ENCODE data around the gene ZBTB7A.

Gene ZBTB7A

DNA sequence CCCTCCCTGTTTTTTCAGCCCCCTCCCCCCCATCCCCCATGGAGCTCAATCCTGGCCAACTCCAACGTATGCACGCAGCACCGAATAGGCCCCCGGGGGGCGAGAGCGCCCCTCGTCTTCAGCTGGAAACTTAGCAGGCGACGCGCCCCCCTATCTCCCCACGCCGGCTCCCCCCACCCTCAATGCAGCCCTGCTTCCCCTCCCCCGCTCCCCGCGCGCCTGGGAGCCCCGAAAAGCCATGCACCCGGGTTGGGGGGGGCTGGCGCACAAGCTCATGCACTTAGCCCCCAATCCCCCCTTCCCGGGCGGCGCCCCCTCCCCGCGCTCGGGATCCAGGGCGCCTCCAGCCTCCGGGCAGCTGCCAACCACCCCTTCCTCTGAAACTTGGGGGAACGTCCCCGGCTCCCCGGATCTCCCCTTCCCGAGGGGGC, 508 bp downstream of the ZBTB7A start:
- DNase-seq, result no peak

DNA sequence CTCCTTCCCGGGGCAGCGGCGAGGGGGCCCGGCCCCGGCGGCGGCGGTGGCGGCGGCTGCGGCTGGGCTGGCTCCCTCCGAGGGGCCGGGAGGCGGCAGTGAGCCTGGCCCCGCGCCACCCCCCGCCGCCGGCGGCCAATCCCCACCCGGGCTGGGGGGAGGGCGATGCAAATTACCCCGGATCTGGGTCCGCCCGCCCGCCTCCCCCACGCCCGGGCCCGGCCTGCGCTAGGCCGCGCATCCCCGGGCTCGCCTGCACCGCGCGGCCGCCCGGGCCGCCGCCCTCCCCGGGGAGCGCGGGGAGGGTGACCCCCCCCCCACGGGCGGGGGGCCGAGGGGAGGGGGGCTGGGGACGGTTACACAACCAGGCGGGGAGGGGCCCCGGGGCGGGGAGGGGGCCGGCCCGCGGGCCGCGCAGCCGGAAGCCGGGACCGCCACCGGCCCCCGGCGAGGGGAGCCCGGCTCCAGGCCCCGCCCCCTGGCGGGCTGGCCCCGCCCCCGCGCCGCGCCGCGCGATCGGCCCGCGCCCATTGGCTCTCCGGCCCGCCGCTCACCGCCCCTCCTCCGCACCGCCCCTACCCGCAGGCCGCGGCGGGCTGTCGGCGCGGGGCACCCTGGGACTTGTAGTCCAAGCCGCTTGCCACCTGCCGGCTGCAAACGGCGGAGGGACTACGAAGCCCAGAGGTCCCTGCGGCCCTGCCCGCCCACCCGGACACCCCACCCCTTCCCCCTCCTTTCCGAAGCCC, 1.1 kb downstream of the ZBTB7A start:
- DNase-seq, result peak; percentile 95

DNA sequence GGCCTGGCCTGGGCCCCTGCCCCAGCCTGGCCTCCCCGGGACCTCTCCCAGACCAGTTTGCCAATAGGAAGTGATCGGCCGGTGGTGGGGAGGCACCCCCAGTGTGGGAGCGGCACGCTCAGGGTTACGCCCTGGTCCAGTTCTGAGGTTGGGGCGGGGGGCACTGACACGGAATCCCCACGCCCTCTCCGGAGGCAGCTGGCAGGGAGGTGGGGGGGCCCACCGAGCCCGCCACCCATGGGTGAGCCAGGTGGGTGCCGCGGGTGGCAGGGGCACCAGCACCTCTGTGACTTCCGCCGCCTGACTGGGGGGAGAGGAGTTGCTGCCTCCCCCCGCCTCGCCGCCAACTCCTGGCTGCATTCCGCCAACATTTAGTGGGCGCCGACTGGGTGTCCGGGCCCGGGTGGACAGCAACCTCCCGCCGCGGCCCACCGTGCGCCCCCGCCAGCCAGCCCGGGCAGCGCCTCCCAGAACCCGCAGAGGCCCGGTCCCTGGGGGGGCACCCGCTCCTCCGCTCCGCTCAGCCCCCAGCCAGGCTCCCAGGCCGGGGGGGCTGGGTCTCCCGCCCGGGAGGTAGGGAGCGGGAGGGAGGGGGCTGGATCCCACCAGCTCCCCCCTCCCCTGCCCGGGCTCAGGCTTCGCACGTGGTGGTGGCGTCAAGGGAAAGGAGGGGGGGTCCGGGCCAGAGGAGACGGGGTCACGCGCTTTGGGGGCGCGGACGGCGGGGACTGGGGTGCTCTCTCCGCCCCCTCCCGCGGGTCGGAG, 2.0 kb downstream of the ZBTB7A start:
- no peak for DNase-seq

DNA sequence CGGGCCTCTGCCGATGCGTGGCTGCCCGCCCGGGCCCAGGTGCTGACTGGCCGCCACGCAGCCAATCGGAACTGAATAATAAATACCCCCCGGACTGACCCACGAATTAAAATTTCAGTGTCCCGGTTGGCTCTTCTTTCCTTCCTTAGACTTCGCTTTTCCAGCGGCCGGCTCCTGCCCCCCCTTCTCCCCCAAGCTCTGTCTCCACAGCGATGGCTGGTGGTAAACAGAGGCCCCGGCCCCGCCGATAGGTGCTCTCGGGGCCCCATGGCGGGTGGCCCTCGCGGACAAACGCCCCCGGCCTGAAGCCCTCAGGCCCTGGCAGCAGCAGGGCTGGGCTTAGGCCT, 2.6 kb downstream of the ZBTB7A start:
- no peak for DNase-seq

DNA sequence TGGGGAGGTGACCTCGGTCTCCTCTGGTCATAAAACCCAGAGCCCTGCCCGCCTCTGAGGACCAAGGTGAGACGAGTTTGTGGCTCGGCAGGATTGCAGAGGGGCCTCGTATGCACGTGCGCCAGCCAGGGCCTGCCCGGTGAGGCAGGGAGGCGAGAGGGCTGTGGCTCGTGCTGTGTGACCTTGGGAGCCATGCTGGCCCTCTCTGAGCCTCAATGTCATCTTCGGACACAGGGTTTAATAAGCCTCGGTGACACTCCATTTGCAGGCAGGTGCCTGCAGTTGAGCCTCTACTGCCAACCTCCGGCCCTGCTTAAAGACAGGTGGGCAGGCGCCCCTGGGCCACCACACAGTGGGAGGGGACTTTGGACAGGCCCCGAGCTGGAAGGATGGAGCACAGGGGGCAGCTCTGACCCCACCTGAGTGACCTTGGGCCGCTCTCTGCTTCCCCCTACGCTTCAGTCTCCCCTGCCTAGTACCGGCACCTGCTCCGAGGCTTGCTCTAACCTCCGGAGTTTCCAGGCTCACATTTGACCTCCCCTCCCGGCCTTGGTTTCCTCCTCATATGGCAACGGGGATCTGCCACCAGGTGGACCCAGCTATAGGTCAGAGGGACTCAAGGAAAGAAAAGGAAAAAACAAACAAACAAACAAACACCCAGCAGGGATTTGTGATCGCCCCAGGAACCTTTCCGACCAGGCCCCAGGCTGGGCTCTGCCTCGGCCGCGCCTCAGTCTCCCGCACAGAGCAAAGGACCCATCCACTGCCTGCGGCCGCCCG, 3.1 kb downstream of the ZBTB7A start:
- DNase-seq, result no peak

DNA sequence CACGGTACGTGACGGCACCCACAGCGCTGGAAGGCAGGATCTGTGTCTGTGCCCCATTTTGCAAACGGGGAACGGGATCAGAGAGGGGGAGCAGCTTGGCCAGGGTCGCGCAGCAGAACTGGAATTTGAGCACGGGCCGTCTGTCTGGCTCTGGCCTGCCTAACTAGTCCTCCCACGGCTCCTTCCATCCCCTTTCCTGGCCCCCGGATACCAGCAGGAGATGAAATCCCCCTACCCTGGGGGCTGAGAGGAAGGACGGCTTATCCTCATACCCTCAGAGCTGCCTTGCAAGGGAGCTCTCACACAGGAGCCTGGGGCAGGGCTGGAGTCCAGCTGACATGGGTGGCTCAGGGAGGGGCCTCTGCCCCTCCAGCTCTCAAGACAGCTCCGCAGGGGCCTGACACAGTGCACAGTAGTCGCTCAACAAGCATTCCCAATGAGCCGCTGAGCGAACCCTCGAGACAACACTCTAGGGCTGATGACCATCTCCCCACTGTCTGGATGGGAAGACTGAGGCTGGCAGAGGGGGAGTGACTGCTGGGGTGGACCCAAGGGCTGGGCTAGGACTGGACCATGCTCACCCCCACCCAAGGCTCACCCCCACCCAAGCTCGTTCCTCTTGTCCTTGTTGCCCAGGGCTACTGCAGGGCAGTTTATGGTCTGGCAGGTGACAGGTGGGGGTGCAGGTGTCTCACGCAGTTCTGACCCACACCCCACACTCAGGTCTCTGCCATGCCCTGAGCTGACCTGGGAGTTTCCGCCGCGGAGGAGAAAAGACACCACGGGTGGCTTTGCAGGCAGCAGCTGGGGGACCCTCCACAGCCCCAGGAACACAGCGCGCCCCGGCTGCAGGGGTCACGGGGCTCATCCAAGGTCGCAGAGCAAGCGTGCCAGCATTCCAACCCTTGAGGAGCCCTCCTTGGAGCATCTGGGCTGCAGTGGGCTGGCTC, 4.0 kb downstream of the ZBTB7A start:
- no peak for DNase-seq

DNA sequence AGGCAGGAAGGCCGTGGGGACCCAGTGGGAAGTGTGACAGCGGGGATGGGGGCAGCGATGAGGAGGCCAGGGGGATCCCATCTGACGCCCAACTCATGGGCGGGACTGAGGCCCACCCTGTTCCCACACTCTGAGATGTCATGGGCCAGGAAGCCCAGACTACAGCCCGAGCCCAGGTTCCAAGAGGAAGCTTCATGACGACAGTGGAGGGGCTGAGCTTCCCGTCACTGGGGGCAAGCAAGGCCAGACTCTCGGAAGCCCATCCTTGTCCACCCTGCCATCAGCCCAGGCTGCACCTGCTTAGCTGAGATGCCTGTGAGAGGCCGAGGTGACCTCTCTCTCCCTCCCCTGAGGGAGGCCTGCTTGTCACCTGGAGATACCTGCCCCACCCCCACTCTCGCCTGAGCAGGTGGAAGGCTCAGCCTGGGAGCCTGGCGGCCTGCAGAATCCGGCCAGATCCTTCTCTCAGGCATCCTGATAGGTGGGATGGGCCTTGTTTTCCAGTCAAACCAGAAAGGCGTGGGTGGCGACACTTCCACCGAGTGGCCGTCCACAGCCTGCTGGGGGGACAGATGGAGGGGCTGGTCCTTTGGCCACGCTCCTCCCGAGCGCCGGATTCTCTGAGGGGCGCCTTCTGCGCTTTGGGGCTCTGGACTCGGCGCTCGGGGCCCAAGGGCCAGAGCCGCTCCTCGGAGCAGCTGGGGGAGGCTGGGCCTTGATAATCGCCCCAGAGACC, 4.8 kb downstream of the ZBTB7A start:
- no peak for DNase-seq

DNA sequence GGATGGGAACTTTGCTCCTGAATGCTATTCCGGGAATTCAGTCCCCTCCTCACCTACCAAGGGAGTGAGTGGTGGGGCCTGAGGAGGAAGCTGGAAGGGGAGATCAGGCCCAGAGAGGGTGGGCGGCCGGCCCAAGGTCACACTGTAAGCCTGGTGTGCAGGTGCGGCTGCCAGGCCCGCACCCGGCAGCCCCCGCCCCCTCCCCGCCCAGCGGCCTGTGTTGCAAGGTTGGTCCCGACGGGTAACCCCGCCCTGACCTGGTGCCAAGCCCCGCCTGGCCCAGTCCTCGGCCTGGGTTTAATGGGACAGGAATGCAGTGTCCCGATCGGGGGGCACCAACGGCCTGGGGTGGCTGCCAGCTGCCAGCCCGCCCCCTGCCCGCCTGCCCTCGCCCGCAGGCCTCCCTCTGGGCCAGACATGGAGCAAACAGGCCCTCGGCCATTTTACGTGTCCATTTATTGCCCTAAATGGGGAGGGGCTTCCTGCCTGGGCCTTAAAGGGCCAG, 5.5 kb downstream of the ZBTB7A start:
- DNase-seq, result no peak

DNA sequence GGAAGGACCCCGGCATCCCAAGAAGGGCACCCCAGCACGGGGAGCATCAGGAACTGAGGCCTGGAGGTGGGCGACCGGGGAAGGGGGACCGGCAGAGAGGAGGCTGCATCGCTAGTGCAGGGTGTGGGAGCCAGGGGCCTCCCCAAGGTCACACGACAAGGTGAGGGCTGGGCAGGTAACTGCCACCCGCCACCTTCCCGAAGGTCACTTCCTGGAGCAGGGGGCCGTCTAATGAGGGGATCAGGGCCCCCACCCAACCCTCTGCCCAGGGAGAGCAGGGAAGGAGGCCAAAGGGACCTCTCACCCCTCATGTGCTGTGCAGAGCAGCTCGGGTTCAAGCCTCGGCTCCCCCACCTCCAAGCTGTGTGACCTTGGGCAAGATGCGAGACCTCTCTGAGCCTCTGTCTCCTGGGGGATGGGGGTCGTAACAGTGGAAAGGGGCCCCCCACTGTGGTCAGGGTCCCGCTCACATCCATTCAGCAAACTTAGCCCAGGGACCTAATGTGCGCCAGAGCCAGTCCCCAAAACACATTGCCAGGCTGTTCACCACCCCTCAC, 6.0 kb downstream of the ZBTB7A start:
- DNase-seq, result no peak

DNA sequence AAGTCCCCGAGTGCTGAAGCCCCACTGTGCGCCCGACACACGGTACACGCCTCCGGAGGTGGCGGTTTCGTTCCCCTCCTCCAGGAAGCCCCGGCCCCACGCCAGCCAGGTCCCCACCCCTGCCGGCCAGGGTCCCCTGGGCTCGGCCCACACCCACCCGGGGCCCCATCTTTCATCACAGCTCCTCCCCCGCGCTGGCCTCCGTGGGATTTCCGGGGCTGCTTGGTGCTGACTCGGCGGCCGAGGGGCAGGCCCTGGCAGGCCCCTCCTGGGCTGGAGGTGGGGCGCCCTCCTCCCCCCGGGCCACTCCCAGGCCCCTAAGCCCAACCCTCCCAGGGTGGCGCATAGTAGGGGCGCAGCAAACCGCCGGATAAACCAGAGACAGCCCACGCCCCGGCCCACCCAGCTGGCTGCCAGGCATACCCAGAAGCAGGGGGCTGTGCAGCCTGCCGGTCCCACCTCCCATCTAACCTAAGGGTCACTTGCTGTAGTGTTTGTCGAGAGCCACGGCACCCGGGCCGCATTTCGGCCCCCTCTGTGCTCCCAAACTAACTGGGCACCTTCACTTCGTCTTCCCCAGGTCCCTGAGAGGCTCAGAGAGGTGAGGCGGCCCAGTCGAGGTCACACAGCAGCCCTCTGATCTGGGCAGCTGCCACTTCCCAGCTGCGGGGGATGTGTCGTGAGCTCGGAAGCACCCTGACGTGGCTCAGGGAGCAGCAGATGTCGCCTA, 6.6 kb downstream of the ZBTB7A start:
- DNase-seq, result no peak

DNA sequence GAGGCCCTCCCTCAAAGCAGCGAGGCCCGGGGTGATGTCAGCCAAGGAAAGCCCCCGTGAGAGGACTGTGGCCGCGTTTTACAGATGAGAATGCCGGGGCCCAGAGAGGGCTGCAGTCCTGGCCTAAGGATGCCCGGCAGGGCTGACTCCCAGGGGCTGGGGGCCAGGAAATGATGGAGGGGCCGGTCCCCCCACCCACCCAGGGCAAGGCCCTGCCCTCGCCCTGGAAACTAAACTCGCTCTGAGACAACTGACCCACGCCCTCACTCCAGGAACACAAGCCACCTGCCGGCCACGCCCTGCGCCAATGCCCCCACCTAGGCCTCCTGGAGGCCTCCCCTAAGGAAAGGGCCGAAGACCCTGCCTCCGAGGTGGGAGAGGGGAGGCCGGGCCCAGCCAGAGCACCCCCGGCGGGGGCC, 7.2 kb downstream of the ZBTB7A start:
- no peak for DNase-seq

DNA sequence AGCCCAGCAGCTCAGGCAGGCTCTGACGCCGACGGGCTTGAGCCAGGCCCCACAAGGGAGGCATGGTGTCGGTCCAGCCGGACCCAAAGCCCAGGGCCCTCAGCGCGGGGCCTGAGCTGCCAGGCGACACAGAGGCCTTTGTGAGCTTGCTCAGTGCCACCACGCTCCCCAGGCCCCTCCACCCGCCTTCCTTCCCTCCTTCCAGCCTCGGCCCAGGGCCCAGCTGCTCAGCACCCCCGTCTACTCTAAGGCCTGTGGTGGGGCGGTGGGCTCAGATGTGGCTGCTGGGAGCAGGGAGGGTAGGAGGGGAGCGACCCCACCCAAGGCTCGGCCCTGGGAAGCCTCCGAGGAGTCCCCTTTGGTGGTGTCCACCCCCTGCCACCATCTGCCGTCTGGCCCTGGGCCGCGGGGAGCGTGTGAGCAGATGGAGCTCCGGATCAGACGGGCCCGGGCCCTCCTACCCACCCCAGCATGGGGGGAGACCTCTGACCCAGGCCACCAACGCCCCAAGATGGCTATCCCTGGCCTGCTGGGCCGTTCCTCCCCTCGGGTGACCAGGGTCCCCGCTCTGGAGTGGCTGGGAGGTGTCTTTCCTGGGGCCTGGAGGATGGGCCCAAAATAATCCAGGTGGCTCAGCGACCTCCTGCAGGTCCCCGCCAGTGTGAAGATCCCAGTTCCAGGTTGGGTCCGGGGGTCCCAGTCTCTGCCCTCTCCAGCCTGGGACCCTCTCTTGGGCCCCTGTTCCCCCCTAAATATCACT, 7.8 kb downstream of the ZBTB7A start:
- no peak for DNase-seq

DNA sequence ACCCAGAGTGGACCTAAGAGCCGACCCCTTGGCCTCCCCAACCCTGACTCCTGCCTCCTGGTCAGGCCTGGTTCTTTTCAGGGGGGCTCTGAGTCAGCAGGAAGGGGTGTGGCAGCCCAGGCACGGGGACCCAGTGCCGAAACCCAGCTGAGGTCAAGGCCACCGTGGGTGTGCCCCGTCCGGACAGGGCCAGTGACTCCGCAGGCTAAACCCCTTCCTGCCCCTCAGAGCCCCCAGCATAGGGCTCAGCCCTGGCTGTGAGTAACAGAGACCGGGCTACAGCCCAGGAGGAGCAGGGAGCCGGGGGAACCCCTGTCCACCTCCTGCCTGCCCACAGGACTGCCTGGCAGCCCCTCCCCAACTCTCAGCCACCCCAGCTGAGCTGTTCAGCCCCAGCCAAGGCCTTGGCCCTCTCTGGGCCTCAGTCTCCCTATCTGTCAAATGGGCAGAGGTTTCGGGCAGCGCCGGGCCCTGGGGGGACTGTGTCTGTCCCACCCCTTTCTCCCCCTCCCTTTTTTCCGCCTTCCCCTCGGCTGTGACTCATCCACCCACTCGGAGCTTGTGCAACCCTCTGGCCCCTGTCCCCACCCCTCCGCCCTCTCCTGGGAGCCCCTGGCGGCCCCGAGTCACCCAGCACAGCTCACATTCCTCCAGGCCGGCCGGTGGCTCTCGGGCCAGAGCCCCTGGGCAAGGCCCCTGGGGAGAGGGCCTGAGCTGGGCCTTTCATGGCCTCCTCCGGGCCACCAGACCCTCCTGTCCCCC, 8.6 kb downstream of the ZBTB7A start:
- DNase-seq, result no peak

DNA sequence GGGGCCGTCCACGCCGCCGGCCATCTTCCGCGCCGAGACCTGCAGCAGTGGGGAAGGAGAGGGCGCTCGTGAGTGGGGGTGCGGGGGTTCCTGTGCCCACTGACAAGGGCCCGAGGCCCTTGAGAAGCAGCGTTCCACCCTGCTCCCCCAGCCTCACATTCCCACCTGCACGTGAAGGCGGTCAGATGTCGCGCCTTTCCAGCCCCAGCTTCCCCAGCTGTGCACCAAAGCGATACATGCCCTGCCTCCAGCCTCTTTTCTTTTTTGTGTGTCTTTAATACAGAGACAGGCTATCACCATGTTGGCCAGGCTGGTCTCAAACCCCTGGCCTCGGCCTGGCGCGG, 11.5 kb downstream of the ZBTB7A start:
- no peak for DNase-seq

DNA sequence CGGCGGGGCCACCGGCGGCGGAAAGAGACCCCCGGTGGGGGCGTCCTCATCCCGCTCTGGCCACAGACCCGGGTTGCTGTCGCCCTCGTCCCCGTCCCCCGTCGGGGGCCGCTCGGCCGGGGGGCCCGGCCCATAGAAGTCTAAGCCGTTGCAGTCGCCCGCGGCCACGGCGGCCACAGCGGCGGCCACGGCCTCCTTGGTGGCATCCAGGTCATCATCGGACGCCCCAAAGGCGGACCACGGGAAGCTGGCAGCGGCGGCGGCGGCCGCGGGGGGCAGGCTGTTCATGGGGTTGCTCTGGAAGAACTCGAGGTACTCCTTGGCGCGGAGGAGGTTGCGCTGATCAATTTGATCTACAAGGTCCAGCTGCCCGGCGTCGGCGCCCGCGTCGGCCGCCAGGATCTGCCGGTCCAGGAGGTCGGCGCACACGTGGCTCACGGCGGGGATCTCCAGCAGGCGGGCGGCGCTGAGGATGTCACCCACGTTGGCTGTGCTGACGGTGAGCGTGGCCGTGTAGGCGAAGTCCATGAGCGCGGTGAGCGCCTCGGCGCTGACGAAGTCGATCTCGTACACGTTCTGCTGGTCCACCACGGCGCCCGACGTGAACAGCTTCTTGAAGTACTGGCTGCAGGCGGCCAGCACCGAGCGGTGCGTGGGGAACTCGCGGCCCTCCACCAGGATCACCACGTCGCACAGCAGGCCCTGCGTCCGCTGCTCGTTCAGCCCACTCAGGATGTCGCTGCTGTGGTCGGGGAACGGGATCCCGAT, 12.1 kb downstream of the ZBTB7A start:
- no peak for DNase-seq

DNA sequence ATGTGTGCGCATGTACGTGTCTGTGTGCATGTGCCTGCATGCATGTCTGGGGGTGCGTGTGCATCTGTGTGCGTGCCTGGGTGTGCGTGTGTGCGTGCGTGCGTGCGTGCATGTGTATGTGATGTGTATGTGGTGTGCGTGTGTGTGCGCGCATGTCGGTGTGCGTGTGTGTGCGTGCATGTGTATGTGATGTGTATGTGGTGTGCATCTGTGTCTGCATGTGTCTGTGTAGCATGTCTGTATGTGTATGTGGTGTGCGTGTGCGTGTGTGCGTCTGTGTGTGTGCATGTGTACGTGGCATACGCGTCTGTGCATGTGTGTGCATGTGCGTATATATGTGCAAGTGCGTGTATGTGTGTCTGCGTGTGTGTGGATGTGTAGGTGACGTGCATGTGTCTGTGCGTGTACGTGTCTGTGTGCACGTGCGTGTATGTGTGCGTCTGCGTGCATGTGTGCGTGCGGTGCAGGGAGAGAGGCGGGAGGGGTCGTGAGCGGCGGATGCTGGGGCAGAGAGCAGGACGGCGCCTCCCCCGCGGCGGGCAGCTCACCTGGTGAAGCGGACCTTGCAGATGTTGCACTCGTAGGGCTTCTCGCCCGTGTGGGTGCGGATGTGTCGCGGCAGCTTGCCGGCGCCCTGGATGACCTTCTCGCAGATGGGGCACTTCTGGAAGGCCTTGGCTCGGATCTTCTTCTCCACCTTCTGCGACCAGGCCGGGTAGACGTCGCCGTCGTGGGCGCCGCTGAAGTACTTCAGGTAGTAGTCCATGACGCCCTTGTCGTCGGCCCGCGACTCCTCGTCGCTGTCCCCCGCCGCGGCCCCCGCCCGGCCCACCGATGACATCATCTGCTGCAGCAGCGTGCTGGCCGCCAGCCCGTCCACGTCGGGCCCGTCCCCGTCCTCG, 13.0 kb downstream of the ZBTB7A start:
- DNase-seq, result no peak

DNA sequence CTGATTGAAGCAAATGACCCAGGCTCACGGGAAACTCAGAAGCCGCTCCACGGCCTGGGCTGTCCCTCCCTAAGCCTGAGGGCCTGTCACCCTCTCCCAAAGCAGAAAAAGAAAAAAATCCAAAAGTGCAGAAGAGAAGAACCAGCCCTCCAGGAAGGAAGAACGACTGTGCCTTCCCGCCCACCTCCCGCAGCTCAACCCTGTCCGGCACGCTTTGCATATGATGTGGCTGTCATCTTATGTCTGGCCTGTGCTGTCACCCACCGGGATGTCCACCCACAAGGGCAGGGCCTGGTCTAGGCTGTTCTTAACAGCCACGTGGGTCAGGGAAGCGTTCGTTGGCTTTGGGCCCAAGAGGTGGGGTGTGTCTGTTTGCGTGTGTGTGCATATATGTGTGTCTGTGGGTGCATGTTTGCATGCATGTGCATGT, 13.7 kb downstream of the ZBTB7A start:
- DNase-seq, result no peak

Data from NCI-H1436 (cell line).